Thoracic aorta (tissue), 2 donors: ENCODE data around the gene NPAS3. TPM values are rescaled to one million over a fixed set of nuclear protein-coding genes. Genes with fewer than 3 reads are reported as not detected.

ENCODE experiments used
- ATAC-seq: fragments of 150-250 bp; one replicate; pipeline ENCODE4 v1.8.0; 2017; ENCODE audit warnings: low read depth; ENCODE audit not compliant: insufficient number of reproducible peaks, low FRiP score
- DNase-seq: peaks from one replicate; pipeline ENCODE4 v3.0.0-alpha.2; 2020; ENCODE audit warnings: low spot score
- H3K27ac ChIP-seq, 2 donors: fragments of 200-600 bp; sonication (generic); 1 replicate in 1 of 2; 2 replicates in 1 of 2; pipeline ENCODE4 v1.5.1; 2016; ENCODE audit warnings: mild to moderate bottlenecking in 2 of 2, moderate library complexity in 2 of 2
- H3K27me3 ChIP-seq: fragments of 200-600 bp; sonication (generic); replicated peaks from 2 replicates; pipeline ENCODE4 v1.6.0; 2016; ENCODE audit warnings: mild to moderate bottlenecking; ENCODE audit not compliant: insufficient read depth
- H3K36me3 ChIP-seq: fragments of 200-600 bp; sonication (generic); one replicate; pipeline ENCODE4 v1.5.1; 2016
- H3K4me1 ChIP-seq, 2 donors: fragments of 200-600 bp; sonication (generic); 1 replicate in 1 of 2; 2 replicates in 1 of 2; pipeline versions ENCODE4 v1.5.1 to v1.6.0; 2016; ENCODE audit warnings: low read depth in 2 of 2, mild to moderate bottlenecking in 1 of 2; ENCODE audit not compliant: control insufficient read depth in 1 of 2
- H3K4me3 ChIP-seq: fragments of 200-600 bp; sonication (generic); 2 replicates; pipeline ENCODE4 v1.5.1; 2016; ENCODE audit warnings: mild to moderate bottlenecking
- H3K9me3 ChIP-seq: fragments of 200-600 bp; sonication (generic); 2 replicates; pipeline ENCODE4 v1.5.1; 2016
- total RNA-seq, 2 donors: library from RNA; depleted of rRNA; stranded (reverse); fragments of >200 nt; gene quantifications; one replicate each; pipeline versions ENCODE4 v1.1.0 to v1.2.3, GENCODE V29; 2016
- TF ChIP-seq, protein P1 (sequence below): fragments of 200-600 bp; sonication (generic); IDR thresholded peaks from one replicate; pipeline ENCODE4 v1.5.1; 2019; ENCODE audit warnings: antibody characterized with exemption

The NPAS3 gene
- total RNA-seq, 2 donors from 2014 or later: 1.1 TPM; not detected in 1

DNA sequence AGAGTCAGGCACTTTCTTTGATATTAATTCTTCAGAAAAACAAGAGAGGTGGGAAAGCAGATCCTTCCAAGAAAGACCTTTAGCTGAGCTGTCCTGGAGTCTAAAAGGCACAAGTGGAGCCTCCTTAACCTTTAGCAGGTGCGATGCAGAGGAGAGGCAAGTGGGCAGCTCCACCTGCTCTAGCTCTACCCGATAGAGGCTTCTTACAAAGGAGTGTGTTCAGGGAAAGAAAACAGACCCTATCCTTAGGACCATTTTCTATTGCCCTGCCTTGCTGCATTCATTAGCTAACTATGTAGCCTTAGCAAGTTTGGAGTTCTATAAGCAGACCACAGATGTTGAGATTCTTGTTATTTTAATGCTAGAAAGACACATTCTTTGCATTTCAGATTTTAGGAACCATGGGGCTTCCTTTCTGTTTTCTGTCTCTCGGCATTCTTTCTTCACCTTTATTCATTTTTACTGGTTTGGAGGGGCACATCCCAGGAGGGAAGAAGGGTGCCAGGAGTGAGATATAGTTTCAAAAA lies 797.7 kb downstream of the NPAS3 start:
- no peaks in the 10 kb centered on the region for H3K9me3 ChIP-seq
- TF ChIP-seq, protein P1, sequence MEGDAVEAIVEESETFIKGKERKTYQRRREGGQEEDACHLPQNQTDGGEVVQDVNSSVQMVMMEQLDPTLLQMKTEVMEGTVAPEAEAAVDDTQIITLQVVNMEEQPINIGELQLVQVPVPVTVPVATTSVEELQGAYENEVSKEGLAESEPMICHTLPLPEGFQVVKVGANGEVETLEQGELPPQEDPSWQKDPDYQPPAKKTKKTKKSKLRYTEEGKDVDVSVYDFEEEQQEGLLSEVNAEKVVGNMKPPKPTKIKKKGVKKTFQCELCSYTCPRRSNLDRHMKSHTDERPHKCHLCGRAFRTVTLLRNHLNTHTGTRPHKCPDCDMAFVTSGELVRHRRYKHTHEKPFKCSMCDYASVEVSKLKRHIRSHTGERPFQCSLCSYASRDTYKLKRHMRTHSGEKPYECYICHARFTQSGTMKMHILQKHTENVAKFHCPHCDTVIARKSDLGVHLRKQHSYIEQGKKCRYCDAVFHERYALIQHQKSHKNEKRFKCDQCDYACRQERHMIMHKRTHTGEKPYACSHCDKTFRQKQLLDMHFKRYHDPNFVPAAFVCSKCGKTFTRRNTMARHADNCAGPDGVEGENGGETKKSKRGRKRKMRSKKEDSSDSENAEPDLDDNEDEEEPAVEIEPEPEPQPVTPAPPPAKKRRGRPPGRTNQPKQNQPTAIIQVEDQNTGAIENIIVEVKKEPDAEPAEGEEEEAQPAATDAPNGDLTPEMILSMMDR: no peak
- no peaks in the 10 kb centered on the region for H3K36me3 ChIP-seq
- no peak overlapping the region for H3K4me3 ChIP-seq
- ATAC-seq: no peak
- H3K27me3 ChIP-seq: no peaks in the 10 kb centered on the region
- DNase-seq: no peak
- H3K27ac ChIP-seq: no peak overlapping the region
- H3K4me1 ChIP-seq: no peaks in the 10 kb centered on the region

DNA sequence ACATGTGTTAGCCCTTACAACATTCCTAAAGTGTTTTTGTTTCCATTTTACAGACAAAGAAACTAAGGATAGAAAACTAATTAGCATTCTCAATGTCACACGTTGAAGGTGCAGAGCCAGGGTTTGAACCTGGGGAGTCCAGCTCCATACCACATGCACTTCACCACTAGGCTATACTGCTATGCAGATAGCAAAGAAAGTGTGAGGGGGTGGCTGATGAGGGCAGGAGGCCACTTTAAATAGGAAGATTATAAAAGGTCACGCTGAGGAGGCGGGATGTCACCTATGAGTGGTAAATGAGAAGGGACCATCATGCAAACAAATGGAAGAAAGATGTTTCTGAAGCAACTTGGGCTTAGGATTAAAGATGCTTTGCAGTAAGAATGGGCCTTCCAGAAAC lies 798.3 kb downstream of the NPAS3 start:
- Histone ChIP-seq H3K4me1 (no peaks in the 10 kb centered on the region), H3K27ac (no peak overlapping the region), H3K9me3 (no peaks in the 10 kb centered on the region), H3K36me3 (no peaks in the 10 kb centered on the region), H3K27me3 (no peaks in the 10 kb centered on the region), H3K4me3 (no peak overlapping the region)
- TF ChIP-seq, protein P1: no peak
- no peak for ATAC-seq
- DNase-seq: no peak

DNA sequence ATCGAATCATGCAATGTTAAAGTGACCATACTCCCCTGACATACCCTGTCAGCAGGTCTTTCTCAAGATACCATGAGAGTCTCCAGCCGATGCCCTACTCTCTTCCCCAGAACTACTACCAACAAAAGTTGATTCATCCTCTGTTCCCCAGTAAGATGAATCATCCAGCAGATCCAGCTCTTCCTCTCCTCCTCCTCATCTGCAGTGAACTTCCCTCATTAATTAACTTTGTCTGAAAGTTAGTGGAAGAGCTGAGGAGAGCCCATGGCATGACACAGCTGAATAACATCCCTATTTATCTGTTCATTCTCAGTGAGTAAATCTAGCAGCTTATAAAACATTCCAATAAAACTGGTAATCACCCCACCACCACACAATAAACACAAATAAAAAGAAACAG lies 798.8 kb downstream of the NPAS3 start:
- no peak overlapping the region for H3K27ac ChIP-seq
- TF ChIP-seq, protein P1: no peak
- H3K27me3 ChIP-seq: no peaks in the 10 kb centered on the region

DNA sequence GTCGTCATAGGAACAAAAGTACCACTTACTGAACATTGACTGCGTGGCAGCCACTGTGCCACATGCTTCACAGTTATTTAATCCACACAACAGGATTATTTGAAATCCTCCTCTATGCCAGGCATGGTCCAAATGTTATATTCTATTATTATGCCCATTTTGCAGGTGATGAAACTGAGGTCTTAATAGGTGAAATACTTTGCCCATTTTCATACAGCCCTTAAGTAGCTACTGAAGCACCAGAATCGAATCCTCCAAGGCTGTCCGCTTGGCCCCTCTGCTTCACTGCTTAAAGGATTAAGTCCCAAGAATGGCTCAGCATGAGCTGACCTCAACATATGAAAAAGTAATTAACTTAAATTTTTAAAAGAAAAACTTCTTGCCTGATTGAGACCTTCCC lies 799.4 kb downstream of the NPAS3 start:
- no peak for ATAC-seq
- DNase-seq: no peak
- Histone ChIP-seq H3K4me1 (no peaks in the 10 kb centered on the region), H3K27me3 (no peaks in the 10 kb centered on the region), H3K9me3 (no peaks in the 10 kb centered on the region), H3K4me3 (no peak overlapping the region), H3K27ac (no peak overlapping the region), H3K36me3 (no peaks in the 10 kb centered on the region)
- TF ChIP-seq, protein P1: no peak

More for the DNA sequence above, 798.8 kb downstream of the NPAS3 start:
- Histone ChIP-seq H3K4me3 (no peak overlapping the region), H3K4me1 (no peaks in the 10 kb centered on the region), H3K36me3 (no peaks in the 10 kb centered on the region), H3K9me3 (no peaks in the 10 kb centered on the region)
- ATAC-seq: no peak
- no peak for DNase-seq

DNA sequence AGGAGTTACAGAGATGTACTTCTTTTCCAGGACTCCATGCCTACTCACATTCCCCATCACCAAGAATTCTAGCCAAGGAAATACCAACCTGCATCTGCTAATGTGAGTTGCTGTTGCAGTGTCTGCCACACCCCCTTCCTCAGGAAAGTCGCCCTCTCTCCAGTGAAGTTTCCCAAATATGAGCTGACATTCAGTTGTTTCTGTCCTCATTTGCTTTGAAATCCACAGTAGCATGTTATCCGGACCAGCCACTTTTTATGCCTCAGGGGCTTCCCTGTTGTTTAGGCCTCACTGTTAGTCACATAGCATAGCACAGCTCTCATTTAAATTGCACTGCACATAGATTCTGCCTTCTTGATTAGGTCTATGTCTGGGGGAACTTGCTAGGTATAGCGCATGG lies 799.8 kb downstream of the NPAS3 start:
- ATAC-seq: no peak
- no peak for DNase-seq
- TF ChIP-seq, protein P1: no peak

More for the DNA sequence above, 799.8 kb downstream of the NPAS3 start:
- H3K27ac ChIP-seq: no peak overlapping the region
- H3K4me1 ChIP-seq: no peaks in the 10 kb centered on the region
- H3K27me3 ChIP-seq: no peaks in the 10 kb centered on the region
- H3K4me3 ChIP-seq: no peak overlapping the region
- no peaks in the 10 kb centered on the region for H3K36me3 ChIP-seq
- H3K9me3 ChIP-seq: peaks cover 1% of the 10 kb centered on the region
